ENCODE measurements around the gene LAPTM5. TPM values are rescaled to one million over a fixed set of nuclear protein-coding genes. Genes with fewer than 3 reads are reported as not detected.

The LAPTM5 gene
- total and polyA plus RNA-seq, 2 of the 13 experiments (the other 11 are each of a cell fraction or from before 2014, with no cell fraction given), result 0.41 to 0.86 TPM

DNA sequence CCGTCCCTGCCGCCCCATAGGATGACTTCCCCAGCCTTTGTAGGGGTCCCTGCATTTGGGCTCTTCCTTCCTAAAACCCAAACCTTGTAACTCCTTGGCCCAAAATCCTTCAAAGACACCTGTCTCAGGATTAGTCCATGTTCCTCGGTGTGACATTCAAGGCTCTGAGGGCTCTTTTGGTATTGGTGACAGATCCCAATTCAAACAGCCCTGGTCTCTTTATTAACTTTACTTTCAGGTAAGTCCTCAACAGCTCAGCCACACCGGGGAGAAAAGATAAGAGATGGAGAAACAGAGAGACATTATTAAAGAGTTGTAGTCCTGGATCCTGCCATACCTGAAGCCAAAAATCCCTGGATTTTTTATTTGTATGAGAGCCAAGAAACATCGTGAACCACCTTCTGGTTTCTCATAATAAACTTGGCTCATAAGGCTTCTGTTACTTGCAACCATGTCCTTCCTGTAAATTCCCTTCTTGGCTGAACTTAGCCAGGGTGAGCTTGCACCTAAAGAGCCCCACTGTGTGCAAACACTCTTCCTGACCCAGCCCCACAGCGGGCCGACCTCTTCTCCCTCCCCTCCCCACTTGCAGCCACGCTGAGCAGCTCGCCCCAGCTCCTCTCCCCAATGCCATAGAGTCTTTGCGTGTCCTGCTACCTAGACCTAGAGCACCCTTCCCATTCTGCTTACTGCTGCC, 26.3 kb downstream of the LAPTM5 start (continued):
- no peak for TF ChIP-seq ZKSCAN8 (CRISPR knock-in tag; IDR thresholded peaks at IDR 0.05; ENCODE audit: borderline replicate concordance)
- TF ChIP-seq WIZ (CRISPR knock-in tag; IDR thresholded peaks at IDR 0.05), result no peak
- TF ChIP-seq TP53 (CRISPR knock-in tag; conservative IDR thresholded peaks at IDR 0.05), result no peak
- TF ChIP-seq HOXA7 (CRISPR knock-in tag; IDR thresholded peaks at IDR 0.05), result no peak

- ChIA-PET POLR2A (no interaction called here), CTCF (ENCODE audit: low intra/inter-chr PET ratio, low total read pairs) (no interaction called here)
- TF ChIP-seq, protein P1, sequence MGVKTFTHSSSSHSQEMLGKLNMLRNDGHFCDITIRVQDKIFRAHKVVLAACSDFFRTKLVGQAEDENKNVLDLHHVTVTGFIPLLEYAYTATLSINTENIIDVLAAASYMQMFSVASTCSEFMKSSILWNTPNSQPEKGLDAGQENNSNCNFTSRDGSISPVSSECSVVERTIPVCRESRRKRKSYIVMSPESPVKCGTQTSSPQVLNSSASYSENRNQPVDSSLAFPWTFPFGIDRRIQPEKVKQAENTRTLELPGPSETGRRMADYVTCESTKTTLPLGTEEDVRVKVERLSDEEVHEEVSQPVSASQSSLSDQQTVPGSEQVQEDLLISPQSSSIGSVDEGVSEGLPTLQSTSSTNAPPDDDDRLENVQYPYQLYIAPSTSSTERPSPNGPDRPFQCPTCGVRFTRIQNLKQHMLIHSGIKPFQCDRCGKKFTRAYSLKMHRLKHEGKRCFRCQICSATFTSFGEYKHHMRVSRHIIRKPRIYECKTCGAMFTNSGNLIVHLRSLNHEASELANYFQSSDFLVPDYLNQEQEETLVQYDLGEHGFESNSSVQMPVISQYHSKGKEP (CRISPR knock-in tag; IDR thresholded peaks at IDR 0.05), result no peak
- peak; percentile 69 for TF ChIP-seq ZNF768 (CRISPR knock-in tag; IDR thresholded peaks at IDR 0.05)
- TF ChIP-seq THAP11 (CRISPR knock-in tag; IDR thresholded peaks at IDR 0.05), result no peak
- Histone ChIP-seq H3K9me3 (ENCODE audit: low read length) (no peaks in the 10 kb centered on the region), H3K36me3 (replicated peaks in 1 of 2; ENCODE audit: control insufficient read depth in 1 of 2, insufficient read depth in 2 of 2, low read length in 2 of 2) (no peaks in the 10 kb centered on the region), H2AFZ (ENCODE audit: low read length) (no peak overlapping the region), H3K4me3 (replicated peaks in 1 of 3; ENCODE audit: insufficient read depth in 1 of 3, low read depth in 2 of 3, low read length in 3 of 3) (no peak overlapping the region), H3K27me3 (ENCODE audit: control insufficient read depth in 1 of 2, insufficient read depth in 2 of 2, low read length in 2 of 2) (peaks cover 2 to 10% of the 10 kb centered on the region in 2 experiments; a peak in 4 of 5 replicates), H3K27ac (ENCODE audit: extremely low read length, insufficient read depth, low read length) (no peak overlapping the region), H3K9ac (ENCODE audit: insufficient read depth, low read depth, low read length) (no peak overlapping the region), H3K79me2 (ENCODE audit: insufficient read depth, low read length) (no peaks in the 10 kb centered on the region), H3K4me2 (ENCODE audit: low read depth, low read length) (no peak overlapping the region), H4K20me1 (ENCODE audit: insufficient read depth, low read length) (no peaks in the 10 kb centered on the region), H3K4me1 (ENCODE audit: insufficient read depth, low read length) (no peaks in the 10 kb centered on the region)
- in situ Hi-C loops (cut with HindIII; ENCODE audit: extremely low pct_ligation_motif_present, low pct_unique_long_range_greater_than_20kb), result no loop called here
- FAIRE-seq (no peak), DNase-seq (ENCODE audit: low spot score) (no peak), ATAC-seq (peak; percentile 19; the same call in 1 of the 3 replicates)
- intact Hi-C loops (cut with micrococcal nuclease; ENCODE audit: unreplicated experiment), result no loop called here
- WGBS (ENCODE audit: low lambda C conversion rate), result 40% methylated on average over 4 of the region's 23 CpGs
- no TSS peak for BruUV-seq (replicated peaks)
Observed at GRCh38 chr1:30730346-30731108, 27.0 kb downstream of the LAPTM5 start.

Data from HepG2 (cell line).